ENCODE data around the gene ATP13A5.

Gene ATP13A5

GRCh38 chr3:193225302-193226125 is 153.0 kb downstream of the ATP13A5 start:
- no peak for TF ChIP-seq CTCF (IDR thresholded peaks at IDR 0.05; ENCODE audit: insufficient read depth, low read depth, low read length, missing control alignments)
- no peak overlapping the region for H3K4me3 ChIP-seq (ENCODE audit: low read length)
- DNase-seq (ENCODE audit: low read depth) = peak; percentile 46

All from epithelial cell of esophagus (primary cell).